ENCODE measurements around the gene HAT1. TPM values are rescaled to one million over a fixed set of nuclear protein-coding genes. Genes with fewer than 3 reads are reported as not detected.

The HAT1 gene
- total RNA-seq, 4 donors from 2014 or later: 18.8 to 32.7 (median 25.3) TPM

DNA sequence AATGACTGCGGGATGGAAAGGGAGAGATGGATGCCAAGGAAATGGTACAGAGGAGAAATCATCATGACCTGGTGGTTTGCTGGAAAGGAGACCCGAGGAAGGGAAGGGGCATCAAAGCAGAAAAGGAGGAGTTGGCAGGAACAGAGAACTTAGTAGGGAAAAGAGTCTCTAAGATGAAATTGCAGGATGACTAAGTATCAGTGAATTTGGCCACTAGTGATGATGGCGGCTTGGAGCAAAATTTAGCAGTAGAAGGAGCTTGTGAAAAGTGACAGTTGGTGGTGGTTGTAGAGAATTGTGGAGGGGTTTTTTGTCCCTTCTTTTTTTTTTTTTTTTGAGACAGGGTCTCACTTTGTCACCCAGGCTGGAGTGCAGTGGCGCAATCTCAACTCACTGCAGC is 87.6 kb downstream of the HAT1 start:
- Histone ChIP-seq H3K27me3 (no peaks in the 10 kb centered on the region), H3K4me3 (no peak overlapping the region), H3K4me1 (no peaks in the 10 kb centered on the region), H3K27ac (no peak overlapping the region), H3K36me3 (peaks cover 0 to 11% (median 0%) of the 10 kb centered on the region in 3 donors), H3K9me3 (no peaks in the 10 kb centered on the region)
- no peak for DNase-seq (ENCODE audit: low spot score in 2 of 2)
- 90 to 96% methylated on average over 4 of the region's 4 CpGs for WGBS, 2 donors
- TF ChIP-seq, protein P1, sequence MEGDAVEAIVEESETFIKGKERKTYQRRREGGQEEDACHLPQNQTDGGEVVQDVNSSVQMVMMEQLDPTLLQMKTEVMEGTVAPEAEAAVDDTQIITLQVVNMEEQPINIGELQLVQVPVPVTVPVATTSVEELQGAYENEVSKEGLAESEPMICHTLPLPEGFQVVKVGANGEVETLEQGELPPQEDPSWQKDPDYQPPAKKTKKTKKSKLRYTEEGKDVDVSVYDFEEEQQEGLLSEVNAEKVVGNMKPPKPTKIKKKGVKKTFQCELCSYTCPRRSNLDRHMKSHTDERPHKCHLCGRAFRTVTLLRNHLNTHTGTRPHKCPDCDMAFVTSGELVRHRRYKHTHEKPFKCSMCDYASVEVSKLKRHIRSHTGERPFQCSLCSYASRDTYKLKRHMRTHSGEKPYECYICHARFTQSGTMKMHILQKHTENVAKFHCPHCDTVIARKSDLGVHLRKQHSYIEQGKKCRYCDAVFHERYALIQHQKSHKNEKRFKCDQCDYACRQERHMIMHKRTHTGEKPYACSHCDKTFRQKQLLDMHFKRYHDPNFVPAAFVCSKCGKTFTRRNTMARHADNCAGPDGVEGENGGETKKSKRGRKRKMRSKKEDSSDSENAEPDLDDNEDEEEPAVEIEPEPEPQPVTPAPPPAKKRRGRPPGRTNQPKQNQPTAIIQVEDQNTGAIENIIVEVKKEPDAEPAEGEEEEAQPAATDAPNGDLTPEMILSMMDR (IDR thresholded peaks at IDR 0.05): no peak
- TF ChIP-seq EP300 (IDR thresholded peaks at IDR 0.05) (no peak), POLR2A (IDR thresholded peaks at IDR 0.05) (no peak)

DNA sequence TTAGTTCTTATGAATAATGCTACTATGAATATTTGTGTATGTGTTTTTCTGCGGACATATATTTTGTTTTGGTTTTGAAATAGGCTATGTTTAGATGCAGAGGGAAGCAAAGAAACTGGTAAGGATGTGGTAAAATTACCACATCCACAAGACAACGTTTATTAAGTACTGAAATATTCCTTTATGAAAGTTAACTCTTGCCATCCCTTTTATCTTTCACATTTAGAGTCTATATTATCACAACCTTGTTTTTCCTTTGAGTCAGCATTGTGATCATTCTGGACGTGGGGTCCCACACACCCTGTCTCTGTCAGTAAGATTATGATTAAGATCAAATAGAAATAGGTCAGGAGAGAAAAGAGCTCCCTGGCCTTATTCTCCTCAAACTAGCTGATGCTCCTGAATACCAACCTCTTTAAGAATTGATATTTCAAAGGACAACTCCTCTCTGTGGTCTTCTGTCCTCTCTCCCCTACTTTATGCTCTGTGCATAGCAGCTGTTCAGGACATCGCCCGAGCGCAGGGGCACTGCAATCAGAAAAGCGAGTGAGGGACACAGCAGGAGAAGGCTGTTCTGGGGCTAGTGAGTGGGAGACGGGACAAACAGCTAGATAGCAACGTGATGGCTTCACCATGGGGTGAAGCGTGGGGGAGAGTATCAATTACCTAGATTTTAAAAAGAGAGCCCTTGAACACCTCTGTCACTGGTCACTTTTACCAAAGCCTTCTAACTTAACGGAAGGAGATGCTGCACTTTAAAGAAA is 89.7 kb downstream of the HAT1 start:
- peaks cover 0 to 8% (median 0%) of the 10 kb centered on the region in 3 donors for H3K36me3 ChIP-seq
- no peaks in the 10 kb centered on the region for H3K9me3 ChIP-seq
- H3K27ac ChIP-seq: no peak overlapping the region
- no peaks in the 10 kb centered on the region for H3K4me1 ChIP-seq
- TF ChIP-seq EP300 (IDR thresholded peaks at IDR 0.05) (no peak), POLR2A (IDR thresholded peaks at IDR 0.05) (no peak)
- TF ChIP-seq, protein P1 (IDR thresholded peaks at IDR 0.05): no peak
- H3K4me3 ChIP-seq: no peak overlapping the region
- no peaks in the 10 kb centered on the region for H3K27me3 ChIP-seq
- DNase-seq (ENCODE audit: low spot score in 2 of 2): no peak
- 74 to 76% methylated on average over 11 of the region's 11 CpGs for WGBS, 2 donors

DNA sequence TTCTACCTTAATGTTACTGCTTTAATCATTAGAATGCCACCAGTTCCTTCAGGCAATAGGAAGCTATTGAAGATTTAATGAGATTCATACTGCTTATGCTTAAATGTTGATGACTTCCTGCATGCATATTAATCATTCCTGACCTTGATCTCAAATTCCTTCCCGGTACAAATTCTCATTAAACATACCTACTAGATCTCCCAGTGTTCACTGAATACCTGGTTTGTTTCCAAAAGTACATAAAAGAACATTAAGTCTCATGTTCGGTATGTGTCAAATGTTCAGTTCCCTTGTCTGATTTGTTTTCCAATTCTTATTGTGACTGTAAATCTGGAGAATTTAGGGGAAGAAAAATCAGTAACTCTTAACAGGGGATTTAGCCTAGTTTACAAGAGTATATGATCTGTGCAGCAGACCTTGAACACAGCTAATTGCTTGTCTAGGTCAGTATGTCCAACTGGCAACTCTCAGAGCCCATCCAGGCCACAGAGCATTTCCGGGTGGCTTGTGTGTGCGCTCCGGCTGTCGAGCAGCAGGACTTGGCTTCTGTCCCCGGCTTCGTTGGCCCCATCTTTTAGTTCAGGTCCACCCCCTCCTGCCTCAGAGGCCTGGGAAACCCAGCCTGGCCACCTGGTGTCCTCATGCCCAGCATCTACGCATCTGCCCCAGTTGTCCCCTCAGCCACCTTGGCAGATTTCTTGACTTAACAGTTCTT is 90.6 kb downstream of the HAT1 start:
- no peak overlapping the region for H3K27ac ChIP-seq
- H3K36me3 ChIP-seq: no peaks in the 10 kb centered on the region
- no peaks in the 10 kb centered on the region for H3K4me1 ChIP-seq
- DNase-seq (ENCODE audit: low spot score in 2 of 2): no peak
- H3K27me3 ChIP-seq: no peaks in the 10 kb centered on the region
- no peaks in the 10 kb centered on the region for H3K9me3 ChIP-seq
- TF ChIP-seq POLR2A (IDR thresholded peaks at IDR 0.05) (no peak), EP300 (IDR thresholded peaks at IDR 0.05) (no peak)
- TF ChIP-seq, protein P1 (IDR thresholded peaks at IDR 0.05): no peak
- no peak overlapping the region for H3K4me3 ChIP-seq
- WGBS, 2 donors: 57 to 58% methylated on average over 9 of the region's 9 CpGs

DNA sequence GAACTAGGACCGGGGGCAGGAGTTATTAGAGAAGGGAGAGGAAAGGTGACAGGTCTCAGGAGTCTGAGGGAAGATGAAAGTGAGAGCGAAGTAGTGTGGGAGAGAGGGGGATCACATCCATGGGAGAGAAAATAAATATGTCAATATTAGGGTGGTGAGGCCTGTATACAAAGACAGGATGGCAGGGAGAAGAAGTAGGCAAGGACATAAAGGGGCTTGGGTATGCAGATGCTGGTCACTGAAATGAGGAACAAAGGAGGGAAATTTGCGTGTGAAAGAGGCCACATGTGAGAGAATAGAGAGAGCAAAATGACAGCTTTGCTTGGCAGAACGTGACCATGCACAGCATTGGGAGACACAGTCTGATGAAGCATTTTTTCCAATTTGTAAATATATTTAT is 91.1 kb downstream of the HAT1 start:
- no peak overlapping the region for H3K4me3 ChIP-seq
- H3K4me1 ChIP-seq: no peaks in the 10 kb centered on the region
- no peak for DNase-seq (ENCODE audit: low spot score in 2 of 2)
- TF ChIP-seq, protein P1 (IDR thresholded peaks at IDR 0.05): no peak
- TF ChIP-seq EP300 (IDR thresholded peaks at IDR 0.05): no peak
- TF ChIP-seq POLR2A (IDR thresholded peaks at IDR 0.05): no peak
- H3K9me3 ChIP-seq: no peaks in the 10 kb centered on the region
- H3K36me3 ChIP-seq: no peaks in the 10 kb centered on the region
- H3K27me3 ChIP-seq: no peaks in the 10 kb centered on the region
- no peak overlapping the region for H3K27ac ChIP-seq
- 65 to 75% methylated on average over 4 of the region's 4 CpGs for WGBS, 2 donors
